A673 (cell line): ENCODE results near the gene TRIP4.
A peak's percentile ranks its signal among the peaks of the same experiment; 100 is the strongest.

ENCODE experiments used
- EZH2 ChIP-seq: fragments of 200-600 bp; sonication (generic); IDR thresholded peaks from 2 replicates; pipeline ENCODE4 v1.6.1; 2017; ENCODE audit warnings: borderline replicate concordance, low read depth, mild to moderate bottlenecking, mixed read lengths, antibody characterized with exemption, low read length; ENCODE audit not compliant: poor library complexity, severe bottlenecking
- TF ChIP-seq, protein P1 (sequence below): fragments of 300-800, 200-600 bp; sonication (generic); conservative IDR thresholded peaks from 2 replicates; pipeline ENCODE4 v1.5.1; 2017; ENCODE audit warnings: low read depth, mild to moderate bottlenecking, antibody characterized with exemption, low read length, moderate library complexity, mixed read lengths

- TF ChIP-seq, protein P1, sequence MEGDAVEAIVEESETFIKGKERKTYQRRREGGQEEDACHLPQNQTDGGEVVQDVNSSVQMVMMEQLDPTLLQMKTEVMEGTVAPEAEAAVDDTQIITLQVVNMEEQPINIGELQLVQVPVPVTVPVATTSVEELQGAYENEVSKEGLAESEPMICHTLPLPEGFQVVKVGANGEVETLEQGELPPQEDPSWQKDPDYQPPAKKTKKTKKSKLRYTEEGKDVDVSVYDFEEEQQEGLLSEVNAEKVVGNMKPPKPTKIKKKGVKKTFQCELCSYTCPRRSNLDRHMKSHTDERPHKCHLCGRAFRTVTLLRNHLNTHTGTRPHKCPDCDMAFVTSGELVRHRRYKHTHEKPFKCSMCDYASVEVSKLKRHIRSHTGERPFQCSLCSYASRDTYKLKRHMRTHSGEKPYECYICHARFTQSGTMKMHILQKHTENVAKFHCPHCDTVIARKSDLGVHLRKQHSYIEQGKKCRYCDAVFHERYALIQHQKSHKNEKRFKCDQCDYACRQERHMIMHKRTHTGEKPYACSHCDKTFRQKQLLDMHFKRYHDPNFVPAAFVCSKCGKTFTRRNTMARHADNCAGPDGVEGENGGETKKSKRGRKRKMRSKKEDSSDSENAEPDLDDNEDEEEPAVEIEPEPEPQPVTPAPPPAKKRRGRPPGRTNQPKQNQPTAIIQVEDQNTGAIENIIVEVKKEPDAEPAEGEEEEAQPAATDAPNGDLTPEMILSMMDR: peak; percentile 55
- TF ChIP-seq EZH2: no peak
Observed at GRCh38 chr15:64426845-64427465, 39.3 kb downstream of the TRIP4 start.
